ENCODE results near the gene SLC45A1. TPM values are rescaled to one million over a fixed set of nuclear protein-coding genes. Genes with fewer than 3 reads are reported as not detected.

The SLC45A1 gene
- total RNA-seq, 1 experiment from 2014 or later, result 13.8 TPM

- no peaks in the 10 kb centered on the region for H3K79me2 ChIP-seq (ENCODE audit: insufficient read depth, low read length)
- no peaks in the 10 kb centered on the region for H4K20me1 ChIP-seq (ENCODE audit: insufficient read depth)
- no TSS peak for BruUV-seq (replicated peaks)
- ChIA-PET RAD21 (ENCODE audit: low non-redundant PET in 1 of 2, low total read pairs in 2 of 2, uncharacterized antibody in 2 of 2, unreplicated experiment in 2 of 2) (no interaction called here), POLR2A (no interaction called here), CTCF (no interaction called here)
- H3K27ac ChIP-seq (ENCODE audit: low read depth, low read length), result no peak overlapping the region
- no peaks in the 10 kb centered on the region for H3K9me3 ChIP-seq (ENCODE audit: control insufficient read depth in 1 of 2, insufficient read depth in 1 of 2, low read depth in 1 of 2, low read length in 2 of 2)
- no peak overlapping the region for H3K9ac ChIP-seq (ENCODE audit: low read length)
- H2AFZ ChIP-seq (ENCODE audit: low read depth, low read length, poor library complexity, severe bottlenecking), result peak overlapping the region; percentile 17
- H3K4me2 ChIP-seq (ENCODE audit: low read length), result 0 out of 2 replicates have a peak overlapping the region, but pooled peaks have one; percentile 3
- no peaks in the 10 kb centered on the region for H3K27me3 ChIP-seq (ENCODE audit: insufficient read depth, low read length)
- no peak overlapping the region for H3K4me3 ChIP-seq (replicated peaks in 1 of 2; ENCODE audit: low read depth in 1 of 2, low read length in 2 of 2)
- ATAC-seq, result no peak
- H3K4me1 ChIP-seq (ENCODE audit: control insufficient read depth in 1 of 2, insufficient read depth in 2 of 2, low read length in 2 of 2), result peaks cover 2 to 32% of the 10 kb centered on the region in 2 experiments; a peak in 3 of 4 replicates
- DNase-seq (ENCODE audit: low read depth, low spot score), result no peak
- H3K36me3 ChIP-seq (ENCODE audit: control insufficient read depth in 1 of 2, insufficient read depth in 2 of 2, low read length in 2 of 2), result no peaks in the 10 kb centered on the region
- TF ChIP-seq EZH2phosphoT487 (IDR thresholded peaks at IDR 0.05; ENCODE audit: borderline replicate concordance), result no peak
- no peak for TF ChIP-seq ZNF274 (IDR thresholded peaks at IDR 0.05; ENCODE audit: low read depth, low read length)
- no peak for TF ChIP-seq SIN3A (IDR thresholded peaks at IDR 0.05; ENCODE audit: low read depth)
- no peaks in the 10 kb centered on the region for H3K9me2 ChIP-seq (ENCODE audit: insufficient read depth)
- intact Hi-C loops (cut with micrococcal nuclease), result no loop called here
Measured at GRCh38 chr1:8285103-8285502, 32.8 kb upstream of the SLC45A1 start.

DNA sequence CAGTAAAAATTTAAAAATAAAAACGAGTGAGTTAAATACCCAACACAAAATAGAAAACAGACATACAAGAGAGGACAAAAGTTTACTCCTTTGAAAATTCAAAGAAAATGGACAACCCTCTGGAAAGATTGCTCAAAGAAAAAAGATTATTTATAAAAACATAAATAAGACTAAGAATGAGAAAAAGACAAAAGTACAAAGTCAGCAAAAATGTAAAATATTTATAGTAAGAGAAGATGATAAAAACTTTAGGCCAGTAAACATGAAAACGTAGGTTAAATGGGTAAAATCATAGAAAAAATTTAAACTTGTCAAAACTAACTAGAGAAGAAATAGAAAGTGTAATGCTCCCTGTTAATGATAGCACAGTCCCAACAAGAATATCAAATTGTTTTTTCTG is 31.9 kb upstream of the SLC45A1 start:
- no peak overlapping the region for H3K4me2 ChIP-seq (ENCODE audit: low read length)
- no peak overlapping the region for H3K4me3 ChIP-seq (replicated peaks in 1 of 2; ENCODE audit: low read depth in 1 of 2, low read length in 2 of 2)
- H2AFZ ChIP-seq (ENCODE audit: low read depth, low read length, poor library complexity, severe bottlenecking), result peak overlapping the region; percentile 78
- no peaks in the 10 kb centered on the region for H3K27me3 ChIP-seq (ENCODE audit: insufficient read depth, low read length)
- no peaks in the 10 kb centered on the region for H4K20me1 ChIP-seq (ENCODE audit: insufficient read depth)
- H3K9ac ChIP-seq (ENCODE audit: low read length), result no peak overlapping the region
- TF ChIP-seq ZNF274 (IDR thresholded peaks at IDR 0.05; ENCODE audit: low read depth, low read length) (no peak), TCF7L2 (IDR thresholded peaks at IDR 0.05; ENCODE audit: borderline replicate concordance, extremely low read depth, insufficient read depth, insufficient read length) (no peak), EZH2phosphoT487 (IDR thresholded peaks at IDR 0.05; ENCODE audit: borderline replicate concordance) (no peak), YY1 (IDR thresholded peaks at IDR 0.05; ENCODE audit: extremely low read depth, insufficient replicate concordance, low read depth, low read length) (no peak), SP1 (IDR thresholded peaks at IDR 0.05; ENCODE audit: low read depth) (no peak), EZH2 (IDR thresholded peaks at IDR 0.05) (no peak), ELF1 (IDR thresholded peaks at IDR 0.05; ENCODE audit: borderline replicate concordance, low read depth) (no peak), MAX (IDR thresholded peaks at IDR 0.05) (no peak), RAD21 (IDR thresholded peaks at IDR 0.05; ENCODE audit: low read depth) (no peak), SIN3A (IDR thresholded peaks at IDR 0.05; ENCODE audit: low read depth) (no peak), FOSL1 (IDR thresholded peaks at IDR 0.05; ENCODE audit: low read depth) (no peak)
- TF ChIP-seq, protein P1, sequence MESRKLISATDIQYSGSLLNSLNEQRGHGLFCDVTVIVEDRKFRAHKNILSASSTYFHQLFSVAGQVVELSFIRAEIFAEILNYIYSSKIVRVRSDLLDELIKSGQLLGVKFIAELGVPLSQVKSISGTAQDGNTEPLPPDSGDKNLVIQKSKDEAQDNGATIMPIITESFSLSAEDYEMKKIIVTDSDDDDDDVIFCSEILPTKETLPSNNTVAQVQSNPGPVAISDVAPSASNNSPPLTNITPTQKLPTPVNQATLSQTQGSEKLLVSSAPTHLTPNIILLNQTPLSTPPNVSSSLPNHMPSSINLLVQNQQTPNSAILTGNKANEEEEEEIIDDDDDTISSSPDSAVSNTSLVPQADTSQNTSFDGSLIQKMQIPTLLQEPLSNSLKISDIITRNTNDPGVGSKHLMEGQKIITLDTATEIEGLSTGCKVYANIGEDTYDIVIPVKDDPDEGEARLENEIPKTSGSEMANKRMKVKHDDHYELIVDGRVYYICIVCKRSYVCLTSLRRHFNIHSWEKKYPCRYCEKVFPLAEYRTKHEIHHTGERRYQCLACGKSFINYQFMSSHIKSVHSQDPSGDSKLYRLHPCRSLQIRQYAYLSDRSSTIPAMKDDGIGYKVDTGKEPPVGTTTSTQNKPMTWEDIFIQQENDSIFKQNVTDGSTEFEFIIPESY (IDR thresholded peaks at IDR 0.05; ENCODE audit: extremely low read depth, insufficient replicate concordance, low read length), result no peak
- TF ChIP-seq, protein P2, sequence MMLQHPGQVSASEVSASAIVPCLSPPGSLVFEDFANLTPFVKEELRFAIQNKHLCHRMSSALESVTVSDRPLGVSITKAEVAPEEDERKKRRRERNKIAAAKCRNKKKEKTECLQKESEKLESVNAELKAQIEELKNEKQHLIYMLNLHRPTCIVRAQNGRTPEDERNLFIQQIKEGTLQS (IDR thresholded peaks at IDR 0.05), result no peak
- peaks cover 2 to 32% of the 10 kb centered on the region in 2 experiments; a peak in 3 of 4 replicates for H3K4me1 ChIP-seq (ENCODE audit: control insufficient read depth in 1 of 2, insufficient read depth in 2 of 2, low read length in 2 of 2)
- no peaks in the 10 kb centered on the region for H3K36me3 ChIP-seq (ENCODE audit: control insufficient read depth in 1 of 2, insufficient read depth in 2 of 2, low read length in 2 of 2)
- no peak for DNase-seq (ENCODE audit: low read depth, low spot score)
- H3K9me3 ChIP-seq (ENCODE audit: control insufficient read depth in 1 of 2, insufficient read depth in 1 of 2, low read depth in 1 of 2, low read length in 2 of 2), result no peaks in the 10 kb centered on the region
- ChIA-PET POLR2A (no interaction called here), CTCF (no interaction called here), RAD21 (ENCODE audit: low non-redundant PET in 1 of 2, low total read pairs in 2 of 2, uncharacterized antibody in 2 of 2, unreplicated experiment in 2 of 2) (no interaction called here)
- no peak overlapping the region for H3K27ac ChIP-seq (ENCODE audit: low read depth, low read length)
- no peaks in the 10 kb centered on the region for H3K79me2 ChIP-seq (ENCODE audit: insufficient read depth, low read length)
- BruUV-seq (replicated peaks), result no TSS peak
- intact Hi-C loops (cut with micrococcal nuclease), result no loop called here
- no peak for ATAC-seq
- no peaks in the 10 kb centered on the region for H3K9me2 ChIP-seq (ENCODE audit: insufficient read depth)

Data from HCT116 (cell line).